Natural killer cell treated with Interleukin-12 subunit alpha and Interleukin-12 subunit beta and Interleukin-15 and Interleukin-18, amount 100 ng/mL, for 72 hours (primary cell): ENCODE measurements around the gene SKIDA1. TPM values are rescaled to one million over a fixed set of nuclear protein-coding genes. Genes with fewer than 3 reads are reported as not detected.

Source experiments
- ATAC-seq, 2 donors: fragments of 150-1000 bp; cut with Tn5 transposase in 1 of 2; sonication (Bioruptor Pico), chemical (Tn5 transposase) in 1 of 2; 2 replicates each; pipeline ENCODE4 v1.10.0; 2021
- DNase-seq: peaks from one replicate; pipeline ENCODE4 v3.0.0; 2022; ENCODE audit warnings: low spot score
- H3K27ac Mint-ChIP-seq, 2 donors: 1 replicate in 1 of 2; 2 replicates in 1 of 2; pipeline ENCODE4 v1.8.0; 2022; ENCODE audit warnings: mixed read lengths in 2 of 2, mild to moderate bottlenecking in 1 of 2, moderate library complexity in 1 of 2
- H3K27me3 Mint-ChIP-seq, 2 donors: 1 replicate in 1 of 2; 2 replicates in 1 of 2; pipeline ENCODE4 v1.8.0; 2022; ENCODE audit warnings: mixed read lengths in 2 of 2
- H3K36me3 Mint-ChIP-seq: one replicate; pipeline ENCODE4 v1.8.0; 2022; ENCODE audit warnings: mixed read lengths
- H3K4me1 Mint-ChIP-seq, 2 donors: 1 replicate in 1 of 2; 2 replicates in 1 of 2; pipeline ENCODE4 v1.8.0; 2022; ENCODE audit warnings: low read depth in 2 of 2, mixed read lengths in 2 of 2, mild to moderate bottlenecking in 1 of 2
- H3K4me3 Mint-ChIP-seq: one replicate; pipeline ENCODE4 v1.8.0; 2022; ENCODE audit warnings: mixed read lengths
- H3K9me3 Mint-ChIP-seq: 2 replicates; pipeline ENCODE4 v1.8.0; 2022; ENCODE audit warnings: mixed read lengths
- total RNA-seq, 2 donors: library from RNA; stranded (reverse); gene quantifications; one replicate each; pipeline ENCODE4 v1.2.3, GENCODE V29; 2022

The SKIDA1 gene
- total RNA-seq, 2 donors from 2014 or later: not detected

- Mint-ChIP-seq H3K4me1 (no peaks in the 10 kb centered on the region), H3K4me3 (no peak overlapping the region), H3K27ac (no peak overlapping the region), H3K36me3 (no peaks in the 10 kb centered on the region), H3K9me3 (no peaks in the 10 kb centered on the region), H3K27me3 (peaks cover 42 to 59% of the 10 kb centered on the region in 2 donors)
- no peak for ATAC-seq
- DNase-seq: no peak
Measured at GRCh38 chr10:21509341-21510240, 15.9 kb downstream of the SKIDA1 start.

GRCh38 chr10:21508706-21509331 lies 16.7 kb downstream of the SKIDA1 start:
- Mint-ChIP-seq H3K4me1 (no peaks in the 10 kb centered on the region), H3K4me3 (no peak overlapping the region), H3K36me3 (no peaks in the 10 kb centered on the region), H3K27ac (no peak overlapping the region), H3K9me3 (no peaks in the 10 kb centered on the region), H3K27me3 (peaks cover 44 to 57% of the 10 kb centered on the region in 2 donors)
- no peak for DNase-seq
- no peak for ATAC-seq

GRCh38 chr10:21507150-21507549 lies 18.3 kb downstream of the SKIDA1 start:
- Mint-ChIP-seq H3K9me3 (no peaks in the 10 kb centered on the region), H3K4me1 (no peaks in the 10 kb centered on the region), H3K4me3 (no peak overlapping the region), H3K27me3 (peaks cover 45 to 63% of the 10 kb centered on the region in 2 donors), H3K27ac (no peak overlapping the region), H3K36me3 (no peaks in the 10 kb centered on the region)
- DNase-seq: no peak
- ATAC-seq: no peak

DNA sequence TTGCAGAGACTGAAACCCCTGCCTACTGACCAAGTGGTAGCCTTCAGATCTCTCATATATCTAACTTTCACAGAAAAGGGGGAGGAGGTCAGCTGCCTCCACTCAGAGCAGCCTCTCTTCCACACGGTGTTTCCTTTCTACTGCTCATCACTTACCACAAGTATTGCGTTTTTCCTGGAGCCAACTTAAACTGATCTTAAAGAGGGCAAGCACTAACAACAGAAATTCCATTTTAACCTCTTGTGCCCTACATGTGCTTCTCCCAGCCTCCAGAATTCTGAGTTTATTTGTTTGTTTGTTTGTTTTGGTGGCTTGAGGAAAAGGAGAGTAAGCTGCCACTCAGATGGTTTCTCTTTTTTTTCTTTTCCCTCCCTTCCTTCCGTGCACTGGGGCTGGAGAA lies 19.1 kb downstream of the SKIDA1 start:
- Mint-ChIP-seq H3K36me3 (no peaks in the 10 kb centered on the region), H3K9me3 (no peaks in the 10 kb centered on the region), H3K27me3 (peaks cover 47 to 63% of the 10 kb centered on the region in 2 donors), H3K4me1 (no peaks in the 10 kb centered on the region), H3K27ac (no peak overlapping the region), H3K4me3 (no peak overlapping the region)
- ATAC-seq (no peak), DNase-seq (no peak)

GRCh38 chr10:21505711-21506278 lies 19.7 kb downstream of the SKIDA1 start:
- Mint-ChIP-seq H3K4me3 (no peak overlapping the region), H3K36me3 (no peaks in the 10 kb centered on the region), H3K4me1 (no peaks in the 10 kb centered on the region), H3K27ac (no peak overlapping the region), H3K9me3 (no peaks in the 10 kb centered on the region), H3K27me3 (peaks cover 48 to 64% of the 10 kb centered on the region in 2 donors)
- ATAC-seq: no peak
- DNase-seq: no peak

DNA sequence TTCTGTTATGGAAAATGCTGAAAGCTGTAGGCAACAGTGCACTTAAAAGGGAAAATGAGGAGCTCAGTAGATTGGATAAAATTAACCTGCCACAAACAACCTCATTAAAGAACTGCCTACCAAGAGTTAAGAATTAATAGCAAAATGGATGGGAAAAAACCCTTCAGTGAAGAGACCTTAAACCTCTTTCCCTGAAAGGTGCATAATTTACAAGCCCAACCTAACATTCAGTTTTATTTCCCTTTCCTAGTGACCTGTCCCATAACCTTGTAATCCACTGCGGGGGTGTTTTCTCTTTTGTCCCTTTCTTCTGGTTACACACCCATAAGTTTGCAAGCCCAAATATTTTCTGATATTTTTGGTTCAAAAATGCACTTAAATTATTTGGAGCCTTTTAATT lies 21.9 kb downstream of the SKIDA1 start:
- ATAC-seq (no peak), DNase-seq (no peak)
- Mint-ChIP-seq H3K27ac (no peak overlapping the region), H3K4me1 (no peaks in the 10 kb centered on the region), H3K9me3 (no peaks in the 10 kb centered on the region), H3K27me3 (peaks cover 53 to 70% of the 10 kb centered on the region in 2 donors), H3K4me3 (no peak overlapping the region), H3K36me3 (peaks cover 4% of the 10 kb centered on the region)

- Mint-ChIP-seq H3K27ac (no peak overlapping the region), H3K4me1 (no peaks in the 10 kb centered on the region), H3K36me3 (peaks cover 4% of the 10 kb centered on the region), H3K9me3 (no peaks in the 10 kb centered on the region), H3K27me3 (peaks cover 55 to 77% of the 10 kb centered on the region in 2 donors), H3K4me3 (no peak overlapping the region)
- no peak for ATAC-seq
- DNase-seq: no peak
Measured at GRCh38 chr10:21502348-21502740, 23.1 kb downstream of the SKIDA1 start.

- Mint-ChIP-seq H3K27me3 (peaks cover 51 to 73% of the 10 kb centered on the region in 2 donors), H3K36me3 (peaks cover 4% of the 10 kb centered on the region)
Measured at GRCh38 chr10:21501731-21502347, 23.6 kb downstream of the SKIDA1 start.

GRCh38 chr10:21501091-21501490 lies 24.4 kb downstream of the SKIDA1 start:
- peaks cover 43 to 65% of the 10 kb centered on the region in 2 donors for H3K27me3 Mint-ChIP-seq
- no peak overlapping the region for H3K27ac Mint-ChIP-seq
- no peak for DNase-seq
- H3K4me1 Mint-ChIP-seq: no peaks in the 10 kb centered on the region
- ATAC-seq: no peak
- H3K36me3 Mint-ChIP-seq: peaks cover 4% of the 10 kb centered on the region
- no peak overlapping the region for H3K4me3 Mint-ChIP-seq
- no peaks in the 10 kb centered on the region for H3K9me3 Mint-ChIP-seq

More at GRCh38 chr10:21501731-21502347, 23.6 kb downstream of the SKIDA1 start:
- Mint-ChIP-seq H3K9me3 (no peaks in the 10 kb centered on the region), H3K4me1 (no peaks in the 10 kb centered on the region), H3K27ac (no peak overlapping the region), H3K4me3 (no peak overlapping the region)
- DNase-seq: no peak
- ATAC-seq: no peak

- DNase-seq: no peak
- Mint-ChIP-seq H3K36me3 (peaks cover 4% of the 10 kb centered on the region), H3K9me3 (no peaks in the 10 kb centered on the region), H3K27me3 (peaks cover 38 to 60% of the 10 kb centered on the region in 2 donors), H3K4me1 (peaks cover under 1% of the 10 kb centered on the region in 2 donors), H3K27ac (no peak overlapping the region), H3K4me3 (no peak overlapping the region)
- no peak for ATAC-seq
Measured at GRCh38 chr10:21500578-21500910, 24.9 kb downstream of the SKIDA1 start.

DNA sequence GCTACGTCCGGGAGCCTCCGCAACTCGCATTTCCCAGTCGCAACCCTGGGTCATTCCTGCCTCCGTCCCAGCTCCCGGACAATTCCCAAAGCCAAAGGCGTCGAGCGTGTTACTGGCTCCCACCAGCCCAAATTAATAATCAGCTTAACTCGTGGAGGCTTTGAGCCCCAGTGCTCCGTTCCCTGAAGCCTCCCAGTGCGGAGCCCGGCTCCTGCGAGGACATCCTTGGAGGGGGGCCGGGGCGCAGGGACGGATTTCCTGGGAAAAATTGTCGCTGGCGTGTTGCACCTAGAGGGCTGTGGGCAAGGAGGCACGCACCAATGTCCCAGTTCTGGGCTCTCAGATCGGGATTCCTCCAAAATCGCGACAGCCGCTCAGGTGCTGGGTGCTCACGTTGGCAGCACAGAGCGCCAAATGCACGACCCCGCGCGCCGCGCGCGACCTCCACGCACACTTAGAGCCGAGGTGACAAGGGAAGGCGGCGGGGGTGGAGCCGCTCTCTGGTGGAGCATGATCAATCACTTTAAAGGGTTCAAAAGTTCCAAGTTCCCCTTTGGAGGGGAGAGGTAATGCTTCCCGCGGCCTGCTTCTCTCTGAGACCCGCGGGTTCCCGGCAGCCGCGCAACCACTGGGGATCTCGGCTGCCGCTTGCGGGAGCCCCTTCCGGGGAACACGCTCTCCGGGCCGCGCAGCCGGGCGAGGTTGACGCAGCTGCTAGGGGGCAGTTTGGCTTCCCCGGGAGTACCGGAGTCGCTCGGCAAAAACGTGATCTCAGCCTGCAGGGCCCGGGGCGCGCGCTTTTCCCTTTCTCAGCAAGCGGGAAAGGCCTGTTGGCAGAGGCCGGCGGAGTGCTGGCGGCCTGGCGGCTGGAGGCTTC lies 25.5 kb downstream of the SKIDA1 start:
- Mint-ChIP-seq H3K27me3 (peaks cover 37 to 59% of the 10 kb centered on the region in 2 donors), H3K4me3 (no peak overlapping the region), H3K4me1 (peaks cover 6% of the 10 kb centered on the region in 2 donors), H3K36me3 (peaks cover 4% of the 10 kb centered on the region), H3K9me3 (no peaks in the 10 kb centered on the region), H3K27ac (no peak overlapping the region)
- DNase-seq: no peak
- ATAC-seq: no peak

DNA sequence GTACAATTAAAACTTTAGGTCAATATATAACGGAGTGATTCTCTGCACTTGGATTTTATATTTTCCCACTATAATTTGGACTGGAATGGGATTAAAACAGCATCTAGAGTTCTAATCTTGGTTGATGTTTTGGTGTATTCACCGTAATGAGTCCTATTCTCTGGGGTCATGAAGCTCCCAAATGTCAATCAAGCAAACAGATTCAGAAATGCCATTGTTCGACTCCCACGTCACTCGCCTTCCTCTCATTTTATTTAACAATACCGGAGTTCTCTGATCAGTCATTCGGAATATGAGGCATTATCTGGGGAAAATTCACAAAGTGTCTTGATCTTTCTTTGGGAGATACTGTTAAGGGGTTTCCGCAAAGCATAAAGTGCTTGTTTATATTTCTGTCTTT lies 26.5 kb downstream of the SKIDA1 start:
- ATAC-seq (no peak), DNase-seq (no peak)
- no peak overlapping the region for H3K27ac Mint-ChIP-seq
- no peak overlapping the region for H3K4me3 Mint-ChIP-seq
- H3K9me3 Mint-ChIP-seq: no peaks in the 10 kb centered on the region
- H3K4me1 Mint-ChIP-seq: peaks cover 6 to 9% of the 10 kb centered on the region in 2 donors
- H3K36me3 Mint-ChIP-seq: peaks cover 4% of the 10 kb centered on the region
- peaks cover 38 to 58% of the 10 kb centered on the region in 2 donors for H3K27me3 Mint-ChIP-seq

- no peaks in the 10 kb centered on the region for H3K9me3 Mint-ChIP-seq
- DNase-seq (no peak), ATAC-seq (no peak)
- no peak overlapping the region for H3K27ac Mint-ChIP-seq
- peaks cover 6 to 10% of the 10 kb centered on the region in 2 donors for H3K4me1 Mint-ChIP-seq
- peaks cover 37 to 58% of the 10 kb centered on the region in 2 donors for H3K27me3 Mint-ChIP-seq
- H3K36me3 Mint-ChIP-seq: peaks cover 4% of the 10 kb centered on the region
- H3K4me3 Mint-ChIP-seq: peak overlapping the region; percentile 17
Measured at GRCh38 chr10:21498377-21498776, 27.1 kb downstream of the SKIDA1 start.
